Subcutaneous preadipocyte (primary cell): ENCODE data around the gene CCDC182. TPM values are rescaled to one million over a fixed set of nuclear protein-coding genes. Genes with fewer than 3 reads are reported as not detected.

Experiments
- small RNA-seq: library from RNA; depleted of rRNA; stranded (forward); fragments of <200 nt; gene quantifications from one replicate; pipeline ENCODE3, GENCODE V24; 2012
- total RNA-seq: library from RNA; depleted of rRNA; stranded (reverse); fragments of >200 nt; gene quantifications from 2 replicates; pipeline ENCODE4 v1.2.3, GENCODE V29; 2012

CCDC182 gene
- not detected in 2 replicates for total RNA-seq

GRCh38 chr17:57745242-57745641 lies at the start of gene CCDC182:
TSS of gene CCDC182 (minus strand) at chr17:57745299. CDS start at chr17:57745272, 27 bp downstream.

Small RNA genes lying within 50 kb of the gene (small RNA-seq; reads per million reads assigned to genes)
- gene RN7SKP94 = not detected

Other genes starting within 250 kb of the CCDC182 start
- 15.2 and 16.2 TPM in 2 replicates for gene MRPS23, start 104.7 kb upstream of the CCDC182 start, total RNA-seq
- gene CUEDC1, start 210.1 kb upstream of the CCDC182 start, total RNA-seq = 13.5 and 15.8 TPM in 2 replicates
- 32.0 and 43.8 TPM in 2 replicates for gene VEZF1, start 243.0 kb upstream of the CCDC182 start, total RNA-seq